Activated effector memory CD4-positive, alpha-beta T cell treated with Interleukin-2 at 50 U/mL for 16 hours (primary cell): ENCODE results near the gene AURKA.
"Not testable (repeated sequence)": the region's sequence is repeated elsewhere in the genome, so short reads cannot be mapped to it uniquely, and the experiment has no call there.

Experiments
- DNase-seq: peaks from one replicate; pipeline ENCODE4 v3.0.0-alpha.2; 2020

Gene AURKA

DNA sequence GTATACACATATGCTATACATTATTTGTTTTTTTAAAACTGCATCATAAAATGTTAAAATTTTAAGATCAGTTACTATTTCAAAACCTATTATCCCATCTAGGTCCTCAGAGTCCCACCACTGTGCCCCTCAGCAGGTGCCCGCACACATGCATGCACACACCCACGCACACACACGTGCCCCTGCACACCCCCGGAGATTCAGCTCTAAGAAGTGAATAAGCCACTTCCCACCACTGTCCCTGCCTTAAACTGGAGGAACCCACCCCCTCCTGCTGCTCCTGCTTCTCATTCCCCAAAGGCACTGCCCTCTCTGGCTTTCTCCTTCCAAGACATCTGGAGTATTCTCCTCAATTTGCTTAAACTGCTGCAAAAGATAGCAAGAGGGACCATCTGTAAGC, 38.7 kb downstream of the AURKA start:
- DNase-seq = no peak

DNA sequence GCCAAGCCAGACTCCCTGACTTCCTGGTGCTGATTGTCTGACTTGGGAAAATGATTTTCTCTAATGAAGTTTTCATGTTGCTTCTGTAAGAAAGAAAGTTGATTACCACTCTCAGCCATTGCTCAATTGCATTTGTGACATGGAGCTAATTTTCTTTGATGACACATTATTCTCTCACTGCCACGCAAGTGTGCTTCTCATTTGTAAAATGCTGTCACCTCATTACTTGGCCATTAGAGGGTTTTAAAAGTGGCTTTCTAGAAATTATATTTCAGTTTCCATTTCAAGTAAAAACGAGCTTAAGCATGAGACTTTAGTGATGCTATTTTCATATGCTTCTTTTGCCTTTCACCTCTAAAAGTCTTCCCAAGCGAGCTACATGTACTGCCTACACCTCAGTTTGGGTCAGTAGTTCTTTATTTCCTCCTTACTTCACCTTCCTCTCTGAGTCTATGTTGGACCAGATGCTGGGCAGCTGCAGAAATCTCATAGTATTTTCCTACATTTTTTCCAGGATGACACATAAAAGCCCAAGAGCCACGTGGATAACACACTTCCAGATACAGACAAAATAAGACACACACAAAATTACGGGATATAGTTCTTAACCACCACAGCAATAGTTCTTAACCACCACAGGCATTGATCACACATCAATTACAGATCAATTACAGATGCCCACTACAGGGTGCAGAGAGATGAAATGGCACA, 39.5 kb downstream of the AURKA start:
- no peak for DNase-seq

DNA sequence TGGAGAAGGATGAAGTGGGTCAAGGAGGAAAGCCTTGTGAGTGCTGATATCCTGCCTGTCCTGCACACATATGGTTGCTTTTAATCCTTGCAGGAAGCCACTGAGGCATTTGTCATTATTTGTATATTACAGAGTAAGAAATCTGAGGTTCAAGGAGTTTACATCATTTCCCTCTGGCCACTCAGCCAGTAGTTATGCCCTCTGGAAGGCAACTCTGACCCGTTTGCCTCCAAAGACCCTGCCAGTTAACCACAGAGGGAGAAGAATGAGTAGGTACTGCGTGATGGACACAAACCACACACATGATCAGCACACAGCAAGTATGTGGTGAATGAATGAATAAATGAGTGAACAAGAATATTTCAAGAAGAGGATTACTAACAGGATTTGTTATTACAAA, 41.2 kb downstream of the AURKA start:
- DNase-seq = no peak

DNA sequence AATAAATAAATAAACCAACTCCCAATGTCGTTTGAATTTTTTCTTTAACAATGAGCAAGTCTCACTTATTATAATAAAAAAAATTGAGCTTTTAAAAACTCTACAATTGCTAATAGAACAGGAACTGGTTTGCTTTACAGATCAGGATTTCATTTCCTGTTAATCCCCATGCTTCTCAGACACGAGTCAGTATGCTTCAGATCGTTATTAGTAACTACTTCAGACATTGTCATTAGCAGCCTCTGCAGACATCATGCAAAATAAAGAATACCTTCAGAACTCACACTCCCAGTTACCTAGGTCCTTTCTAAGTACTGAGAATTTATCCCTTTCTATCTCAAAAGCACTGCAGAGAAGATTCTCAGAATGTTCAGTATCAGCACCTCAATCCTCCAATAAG, 43.3 kb downstream of the AURKA start:
- no peak for DNase-seq

DNA sequence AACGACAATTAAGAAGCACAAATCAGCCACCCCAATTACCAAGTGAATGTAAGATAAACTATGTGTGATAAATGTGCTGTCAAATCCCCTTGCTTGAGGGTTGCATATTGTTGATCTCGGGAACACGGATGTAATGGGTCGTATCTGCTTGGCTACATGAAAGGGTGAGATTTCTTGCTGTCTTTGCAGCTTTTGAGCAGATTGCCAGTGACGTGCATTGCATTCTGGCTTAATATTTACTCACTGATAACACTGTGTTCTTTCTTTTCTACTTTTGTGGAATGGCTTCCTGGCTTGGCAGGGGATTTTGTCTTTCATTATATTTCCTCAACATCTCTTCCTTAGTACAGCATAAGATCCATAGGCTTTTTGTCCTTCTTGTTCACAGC, 43.7 kb downstream of the AURKA start:
- no peak for DNase-seq

DNA sequence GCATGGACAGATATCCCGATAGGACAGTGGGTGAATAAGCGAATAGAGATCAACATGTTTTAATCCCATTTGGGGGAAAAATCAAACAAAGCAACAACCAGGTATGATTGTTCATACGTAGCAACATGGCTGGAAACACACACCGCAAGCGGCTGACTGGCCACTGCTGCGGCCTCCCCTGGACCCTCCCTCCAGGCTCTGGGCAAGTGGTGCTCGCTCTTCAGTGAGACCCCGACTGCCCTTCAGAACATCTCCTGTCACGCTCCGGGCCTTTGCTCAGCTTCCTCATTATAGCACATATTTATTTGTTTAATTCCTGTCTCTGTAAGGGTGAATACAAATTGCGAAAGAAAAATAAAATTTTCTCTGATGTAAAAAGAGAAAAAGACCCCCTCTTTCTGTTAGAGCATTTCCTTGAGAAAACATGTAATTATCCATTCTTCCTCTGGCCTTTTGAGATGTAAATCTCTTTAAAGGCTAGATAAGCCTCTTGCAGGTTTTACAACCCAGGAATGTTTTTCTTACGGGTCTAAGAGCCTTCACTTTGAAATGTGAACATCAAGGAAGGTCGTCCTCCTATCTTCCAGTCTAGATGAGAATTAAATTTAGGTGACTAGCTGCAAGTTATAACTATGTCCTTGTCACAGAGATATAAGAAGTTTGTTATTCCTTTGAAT, 44.2 kb downstream of the AURKA start:
- DNase-seq = no peak

DNA sequence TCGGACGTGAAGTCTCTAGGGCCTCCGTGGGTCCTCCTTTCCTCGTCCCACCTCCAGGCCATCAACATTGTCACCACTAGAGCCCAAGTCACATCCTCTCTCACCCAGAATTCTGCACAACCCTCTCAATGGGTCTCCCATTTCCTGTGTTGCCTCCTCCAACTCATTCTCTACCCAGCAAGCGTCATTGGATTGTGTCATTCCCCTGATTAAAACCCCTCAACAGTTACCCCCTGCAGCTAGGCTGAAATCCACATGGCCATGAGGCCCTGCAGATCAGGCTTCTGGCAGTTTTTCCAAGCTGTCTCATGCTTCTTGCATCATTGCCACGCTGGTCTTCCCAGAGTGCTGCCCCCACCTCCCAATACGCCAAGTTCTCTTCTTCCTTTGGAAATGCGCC, 46.1 kb downstream of the AURKA start:
- no peak for DNase-seq

DNA sequence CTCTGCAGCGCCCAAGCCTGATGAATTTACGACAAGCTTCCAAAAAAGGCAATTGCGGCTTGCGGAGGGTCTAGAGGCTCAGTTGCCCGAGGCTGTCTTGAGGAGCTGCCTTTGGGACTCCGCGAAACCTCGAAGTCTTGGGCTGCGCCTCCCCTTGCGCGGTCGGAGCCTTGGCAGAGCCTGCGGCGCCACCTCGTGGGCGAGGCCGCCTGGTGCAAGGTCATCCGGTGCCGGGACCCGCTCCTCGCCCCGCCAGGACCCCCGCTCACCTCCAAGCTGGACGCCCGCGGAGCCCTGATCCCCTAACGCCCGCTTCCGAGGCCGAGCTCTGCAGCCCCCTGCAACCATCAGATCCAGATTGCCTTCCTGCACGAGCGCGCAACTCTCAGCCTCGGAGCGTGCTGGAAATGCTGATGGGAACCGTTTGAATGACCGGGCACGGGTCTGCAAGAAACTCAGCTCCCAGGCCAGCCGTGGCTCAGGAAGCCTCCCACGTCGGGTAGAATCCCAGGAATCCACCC, 48.1 kb downstream of the AURKA start:
- DNase-seq = no peak

DNA sequence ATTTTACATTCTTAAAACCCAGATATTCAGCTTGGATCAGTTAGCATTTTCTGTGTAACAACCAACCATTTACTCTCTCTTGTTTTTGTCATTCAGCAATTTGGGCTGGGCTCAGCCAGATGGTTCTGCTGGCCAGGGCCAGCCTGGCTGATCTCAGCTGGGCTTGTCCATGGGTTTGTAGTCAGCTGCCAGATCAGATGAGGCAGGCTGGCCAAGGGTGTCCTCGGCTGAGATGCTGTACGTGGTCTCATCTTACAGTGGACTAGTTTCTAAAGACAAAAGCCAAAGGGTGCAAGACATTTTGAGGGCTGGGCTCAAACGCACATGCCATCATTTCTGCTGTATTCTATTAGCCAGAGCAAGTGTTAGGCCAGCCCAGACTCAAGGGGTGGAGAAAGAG, 49.2 kb downstream of the AURKA start:
- DNase-seq = no peak

DNA sequence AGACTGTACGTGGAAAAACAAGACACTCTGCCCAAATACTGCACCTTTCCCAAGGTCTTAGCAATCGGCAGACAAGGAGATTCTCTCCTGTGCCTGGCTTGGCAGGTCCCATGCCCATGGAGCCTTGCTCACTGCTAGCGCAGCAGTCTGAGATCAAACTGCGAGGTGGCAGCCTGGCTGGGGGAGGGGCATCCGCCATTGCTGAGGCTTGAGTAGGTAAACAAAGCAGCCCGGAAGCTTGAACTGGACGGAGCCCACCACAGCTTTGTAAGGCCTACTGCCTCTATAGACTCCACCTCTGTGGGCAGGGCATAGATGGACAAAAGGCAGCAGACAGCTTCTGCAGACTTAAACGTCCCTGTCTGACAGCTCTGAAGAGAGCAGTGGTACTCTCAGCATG, 55.3 kb downstream of the AURKA start:
- DNase-seq = not testable (repeated sequence)

DNA sequence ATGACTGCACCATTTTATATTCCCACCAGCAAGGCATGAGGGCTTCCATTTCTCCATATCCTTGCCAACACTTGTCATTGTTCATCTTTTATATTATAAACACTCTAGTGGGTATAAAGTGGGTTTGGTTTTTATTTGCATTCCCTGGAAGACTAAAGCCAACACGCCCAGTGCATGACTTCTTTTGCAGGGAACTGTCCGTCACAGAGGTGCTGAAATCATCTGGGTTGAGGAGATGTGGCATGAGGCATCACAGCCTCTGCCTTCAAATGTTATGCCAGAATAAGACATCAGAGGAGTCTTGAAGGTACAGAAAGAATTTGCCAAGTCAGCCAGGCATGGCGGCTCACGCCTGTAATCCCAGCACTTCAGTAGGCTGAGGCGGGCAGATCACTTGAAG, 63.2 kb downstream of the AURKA start:
- DNase-seq = no peak

DNA sequence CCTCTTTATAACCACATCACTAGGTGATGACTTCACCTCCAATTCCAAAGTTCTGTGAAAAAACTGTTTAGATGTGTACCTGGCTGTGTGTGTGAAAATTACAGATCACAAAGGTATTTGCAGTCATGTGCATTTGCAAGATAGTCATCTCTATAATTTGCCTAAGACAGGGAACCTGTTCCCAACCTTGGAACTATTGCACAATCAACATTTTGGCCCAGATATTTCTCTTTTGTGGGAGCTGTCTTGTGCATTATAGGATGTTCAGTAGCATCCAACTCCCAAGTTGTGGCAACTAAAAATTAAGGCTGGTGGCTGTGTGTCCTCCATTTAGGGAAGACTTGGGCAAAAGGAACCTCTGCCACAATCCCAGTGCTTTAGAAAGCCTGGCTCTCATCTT, 67.2 kb downstream of the AURKA start:
- no peak for DNase-seq

DNA sequence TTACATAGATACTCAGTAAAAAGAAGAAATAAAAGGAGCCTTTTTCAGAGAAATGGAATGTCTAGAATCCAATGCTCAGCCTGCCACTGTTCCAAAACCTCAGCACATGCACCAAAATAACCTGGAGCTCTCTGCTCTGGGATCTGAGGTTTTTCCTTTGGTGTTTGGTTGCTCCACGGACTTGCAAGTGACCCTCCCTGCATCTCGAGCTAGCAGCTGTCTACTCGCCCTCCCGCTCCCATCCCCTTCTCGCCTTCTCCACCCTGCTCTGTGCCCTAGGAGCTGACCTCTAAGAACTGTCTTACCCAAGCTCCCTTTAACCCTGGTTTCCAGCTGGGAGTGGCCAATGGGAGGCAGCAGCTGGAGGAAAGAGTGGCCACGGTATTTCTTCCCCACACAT, 68.4 kb downstream of the AURKA start:
- DNase-seq = no peak

DNA sequence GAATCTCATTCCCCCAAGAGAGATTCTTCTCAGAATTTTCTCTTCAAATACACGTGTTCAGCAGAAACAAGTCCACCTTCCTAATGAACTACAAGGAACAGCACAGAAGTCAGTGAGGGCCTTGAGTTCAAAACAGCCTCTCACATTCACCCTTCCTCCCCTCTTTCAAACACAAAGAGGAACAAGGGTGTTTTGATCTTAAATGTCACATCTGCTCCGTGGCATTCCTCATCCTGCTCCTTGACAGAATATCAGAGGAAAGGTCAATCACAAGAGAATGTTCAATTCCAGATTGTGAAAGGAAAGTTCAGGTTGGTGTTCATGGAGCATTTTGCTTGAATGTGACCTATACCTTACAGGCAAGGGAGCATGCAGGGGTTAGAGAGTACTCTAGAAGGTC, 68.8 kb downstream of the AURKA start:
- no peak for DNase-seq

DNA sequence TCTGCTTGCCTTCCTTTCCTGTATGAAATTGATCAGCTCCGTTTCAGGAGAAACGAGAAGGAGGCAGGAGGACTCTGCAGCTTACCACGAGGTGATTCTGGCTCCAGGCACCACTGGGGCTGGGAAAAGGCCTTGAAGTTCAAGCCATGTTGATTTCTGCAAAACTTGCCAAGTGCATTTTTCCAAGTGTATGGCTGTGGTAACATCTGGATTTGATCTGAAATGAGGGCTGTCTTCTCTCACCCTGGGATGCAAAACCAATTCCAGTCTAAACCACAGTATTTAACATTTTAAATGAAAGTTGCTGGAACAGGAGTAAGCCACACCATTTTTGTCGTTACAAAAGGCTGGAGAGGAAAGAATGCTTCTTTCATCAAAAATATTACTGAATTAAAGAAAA, 69.3 kb downstream of the AURKA start:
- DNase-seq = no peak
